ENCODE measurements around the gene FBXL14.

FBXL14 gene, protein sequence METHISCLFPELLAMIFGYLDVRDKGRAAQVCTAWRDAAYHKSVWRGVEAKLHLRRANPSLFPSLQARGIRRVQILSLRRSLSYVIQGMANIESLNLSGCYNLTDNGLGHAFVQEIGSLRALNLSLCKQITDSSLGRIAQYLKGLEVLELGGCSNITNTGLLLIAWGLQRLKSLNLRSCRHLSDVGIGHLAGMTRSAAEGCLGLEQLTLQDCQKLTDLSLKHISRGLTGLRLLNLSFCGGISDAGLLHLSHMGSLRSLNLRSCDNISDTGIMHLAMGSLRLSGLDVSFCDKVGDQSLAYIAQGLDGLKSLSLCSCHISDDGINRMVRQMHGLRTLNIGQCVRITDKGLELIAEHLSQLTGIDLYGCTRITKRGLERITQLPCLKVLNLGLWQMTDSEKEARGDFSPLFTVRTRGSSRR

DNA sequence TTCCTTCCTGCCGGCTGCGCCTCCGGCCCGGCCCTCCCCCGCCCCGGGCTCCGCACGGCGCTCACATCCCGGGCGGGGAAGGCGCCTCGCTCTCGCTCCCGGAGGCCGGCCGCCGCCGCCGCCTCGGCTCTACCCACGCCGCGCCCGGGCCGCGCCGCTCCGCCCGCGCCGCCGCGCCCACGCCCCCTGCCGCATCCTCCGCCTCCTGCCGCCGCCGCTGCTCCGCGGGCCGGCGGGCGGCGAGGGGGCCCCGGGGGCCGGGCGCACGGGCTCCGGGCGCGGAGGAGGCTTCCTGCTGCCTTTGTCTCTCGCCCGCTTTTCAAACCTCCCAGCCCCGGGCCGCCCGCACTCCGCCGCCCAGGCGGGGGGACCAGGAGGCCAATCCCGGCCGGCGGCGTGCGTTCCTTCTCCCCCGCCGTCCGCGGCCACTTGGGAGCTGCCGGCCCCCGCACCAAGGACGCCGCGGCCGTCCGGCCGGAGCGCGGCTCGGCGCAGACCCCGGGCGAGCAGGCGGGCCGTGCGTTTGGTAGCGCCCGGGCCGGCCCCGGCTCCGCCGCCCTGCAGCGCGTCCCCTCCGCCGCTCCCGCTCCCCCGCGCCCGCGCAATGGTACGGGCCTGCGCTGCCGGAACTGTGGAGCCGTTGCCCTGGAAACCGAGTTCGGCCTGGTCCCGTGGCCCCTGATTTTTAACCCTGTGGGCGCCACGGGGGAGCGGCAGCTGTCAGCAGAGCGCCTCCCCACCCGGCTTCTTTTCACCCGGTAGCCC lies at the start of gene FBXL14:
Gene FBXL14 (minus strand): TSS at position 321 of the 765 bp plus-strand sequence. CDS start 515 bp downstream, outside the sequence.
- DNase-seq (ENCODE audit: low read depth in 2 of 2), result peak; percentile 76 to 82

DNA sequence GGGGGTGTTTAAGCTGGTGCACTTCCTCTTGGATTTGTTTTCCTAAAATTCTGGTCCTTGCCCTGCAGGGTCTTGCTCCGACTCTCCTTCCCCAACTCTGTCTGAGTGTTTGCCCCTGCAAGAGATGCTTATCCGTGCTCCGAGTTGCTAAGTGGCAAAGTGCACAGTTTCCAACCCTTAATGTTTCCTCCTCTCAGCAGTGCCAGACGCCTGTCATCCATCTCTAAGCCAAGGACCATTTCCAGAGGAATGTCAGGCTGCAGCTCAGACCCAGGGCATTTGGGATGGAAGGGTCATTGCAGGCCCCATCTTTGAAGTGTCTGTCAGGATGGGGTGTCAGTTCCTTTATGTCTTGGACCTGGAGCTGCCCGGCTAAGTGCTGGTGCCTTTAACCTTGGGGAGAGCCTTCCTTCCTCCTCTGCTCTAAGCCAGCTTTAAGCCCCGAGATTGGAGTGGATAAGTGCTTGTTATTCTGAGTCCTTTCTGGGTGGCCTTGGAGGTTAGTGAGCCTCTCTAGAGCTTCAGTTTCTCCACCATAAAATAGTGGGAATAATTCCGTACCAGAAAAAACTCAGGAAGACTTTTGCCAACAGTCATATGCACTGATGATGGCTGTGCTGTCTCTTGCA lies 49.6 kb upstream of the FBXL14 start:
- DNase-seq (ENCODE audit: low read depth in 2 of 2), result no peak

DNA sequence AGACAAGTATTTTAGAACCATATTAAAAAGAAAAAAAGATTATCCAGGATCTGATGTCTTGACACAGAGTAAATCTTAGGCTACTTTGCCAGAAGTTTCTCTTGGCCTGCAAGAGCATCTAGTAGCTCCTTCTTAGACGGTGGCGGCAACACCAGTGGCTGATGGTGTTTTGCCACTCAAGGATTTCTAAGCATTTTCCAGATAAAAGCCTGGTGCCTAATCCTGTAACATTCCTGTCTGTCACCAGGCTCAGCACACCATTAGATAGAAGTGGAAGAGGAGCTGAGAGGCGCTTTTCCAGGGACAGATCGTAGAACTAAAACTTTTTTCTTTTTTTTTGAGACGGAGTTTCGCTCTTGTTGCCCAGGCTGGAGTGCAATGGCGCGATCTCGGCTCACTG lies 48.7 kb upstream of the FBXL14 start:
- no peak for DNase-seq (ENCODE audit: low read depth in 2 of 2)

DNA sequence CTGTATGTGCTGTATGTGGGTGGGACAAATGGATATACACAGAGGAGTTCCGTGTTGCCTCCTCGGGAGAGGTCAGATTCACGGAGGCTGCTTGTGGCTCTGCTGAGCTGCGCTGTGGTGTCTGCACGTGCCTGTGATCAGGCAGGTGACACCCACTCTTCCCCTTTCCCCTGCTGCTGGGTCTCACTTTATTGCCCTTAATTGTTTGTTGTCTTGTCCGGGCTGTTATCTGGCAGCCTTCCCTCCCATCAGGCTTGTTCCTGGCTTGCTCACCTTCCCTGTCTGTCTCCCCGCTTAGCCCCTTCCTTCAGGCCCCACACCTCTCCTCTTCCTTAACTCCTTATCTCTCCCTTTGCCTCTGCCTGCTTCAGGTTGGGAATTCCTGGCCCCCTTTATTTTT lies 48.1 kb upstream of the FBXL14 start:
- DNase-seq (ENCODE audit: low read depth in 2 of 2), result no peak

DNA sequence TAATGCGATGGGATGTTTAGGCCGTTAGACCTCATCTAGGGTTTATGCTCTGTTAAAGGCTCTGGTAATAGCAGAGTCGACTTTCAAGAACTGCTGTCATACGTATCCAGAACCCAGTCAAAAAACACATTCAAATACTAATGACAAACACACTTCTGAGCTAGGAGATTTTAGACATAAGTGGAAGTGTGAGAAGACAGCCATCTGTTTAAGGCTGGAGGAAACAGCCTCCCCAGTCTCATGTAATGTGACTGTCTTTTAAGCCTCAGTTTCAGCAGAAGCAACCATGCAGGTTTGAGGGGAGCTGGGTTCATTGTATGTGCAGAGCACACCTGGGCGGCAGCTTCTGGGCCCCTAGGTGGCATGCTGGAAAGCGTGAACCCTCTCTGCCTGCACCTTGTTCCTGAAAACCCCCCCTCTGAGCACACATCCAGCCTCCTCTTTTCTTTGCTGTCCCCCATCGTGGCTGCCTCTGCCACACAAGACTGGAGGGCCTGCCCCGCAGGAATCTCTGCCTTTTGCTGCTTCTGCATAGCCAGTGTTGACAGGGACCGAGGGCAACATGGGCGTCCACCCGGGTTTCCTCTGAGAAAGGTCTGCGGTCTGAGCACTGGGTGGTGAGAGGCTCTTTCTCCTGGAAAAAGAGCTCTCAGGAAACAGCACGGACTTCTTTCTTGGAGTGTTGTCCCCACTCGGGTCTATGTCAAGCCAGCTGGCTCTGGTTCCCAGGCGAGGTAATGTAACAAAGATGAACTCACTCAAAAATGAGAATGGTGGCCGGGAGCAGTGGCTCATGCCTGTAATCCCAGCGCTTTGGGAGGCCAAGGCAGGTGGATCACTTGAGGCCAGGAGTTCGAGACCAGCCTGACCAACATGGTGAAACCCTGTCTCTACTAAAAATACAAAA lies 46.2 kb upstream of the FBXL14 start:
- no peak for DNase-seq (ENCODE audit: low read depth in 2 of 2)

DNA sequence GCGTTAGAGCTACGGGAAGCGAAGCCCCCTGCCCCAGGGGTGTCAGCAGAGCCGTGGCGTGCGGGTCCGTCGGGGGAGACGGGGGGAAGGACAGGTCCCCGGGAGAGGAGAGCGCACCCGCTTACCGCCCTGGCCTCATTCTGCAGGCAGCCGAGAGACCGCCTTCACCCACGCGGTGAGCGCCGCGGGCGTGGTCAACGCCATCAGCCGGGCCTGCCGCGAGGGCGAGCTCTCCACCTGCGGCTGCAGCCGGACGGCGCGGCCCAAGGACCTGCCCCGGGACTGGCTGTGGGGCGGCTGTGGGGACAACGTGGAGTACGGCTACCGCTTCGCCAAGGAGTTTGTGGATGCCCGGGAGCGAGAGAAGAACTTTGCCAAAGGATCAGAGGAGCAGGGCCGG lies 45.2 kb upstream of the FBXL14 start:
- no peak for DNase-seq (ENCODE audit: low read depth in 2 of 2)

DNA sequence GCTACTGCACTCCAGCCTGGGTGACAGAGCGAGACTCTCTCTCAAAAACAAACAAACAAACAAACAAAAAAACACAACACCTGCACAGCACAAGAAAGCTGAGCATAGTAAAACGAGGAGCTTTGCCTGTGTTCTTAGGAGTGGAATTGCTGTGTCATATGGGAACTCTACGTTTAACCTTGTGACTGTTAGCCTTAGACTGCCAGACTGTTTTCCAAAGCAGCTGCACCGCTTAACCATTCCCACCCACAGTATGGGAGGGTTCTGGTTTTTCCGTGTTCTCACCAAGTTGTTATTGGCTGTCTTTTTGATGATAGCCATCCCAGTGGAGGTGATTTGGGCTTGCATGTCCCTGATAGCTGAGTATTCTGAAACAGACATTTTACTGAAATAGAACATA lies 43.8 kb upstream of the FBXL14 start:
- no peak for DNase-seq (ENCODE audit: low read depth in 2 of 2)

DNA sequence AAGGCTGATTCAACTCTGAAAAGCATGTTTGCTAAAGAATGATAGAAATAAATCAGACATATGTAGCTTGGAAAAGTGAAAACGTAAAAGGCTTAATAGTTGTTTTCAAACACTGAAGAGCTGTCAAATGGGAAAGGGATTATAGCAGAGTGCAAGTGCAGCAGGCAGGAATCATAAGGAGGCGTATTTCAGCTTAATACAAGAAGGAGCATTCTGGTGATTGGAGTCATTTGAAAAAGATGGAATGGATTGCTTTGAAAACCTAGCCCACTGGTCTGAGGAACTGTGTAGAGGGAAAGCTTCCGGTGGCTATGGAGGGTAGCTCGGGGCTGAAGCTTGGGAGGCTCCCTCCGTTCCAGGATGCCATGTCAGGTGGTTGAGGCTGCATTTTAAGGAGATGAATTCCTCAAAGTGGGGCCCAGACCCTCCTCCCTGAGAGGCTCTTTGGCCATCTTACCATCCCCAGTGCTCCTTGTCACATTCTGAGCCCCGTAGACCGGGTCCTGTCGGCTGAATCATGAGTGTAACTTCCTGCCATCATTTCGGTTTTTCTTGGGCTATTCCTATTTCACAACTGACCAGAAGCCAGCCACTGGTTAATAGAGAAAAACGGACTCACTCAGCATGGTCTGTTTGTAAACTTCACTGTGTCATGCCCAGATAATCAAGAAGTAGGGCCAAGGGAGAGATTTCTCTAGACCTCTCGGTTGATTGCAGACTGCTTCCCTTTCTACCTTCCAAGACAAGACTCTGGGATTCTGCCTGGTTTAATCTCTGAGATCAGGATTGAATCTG lies 41.1 kb upstream of the FBXL14 start:
- DNase-seq (ENCODE audit: low read depth in 2 of 2), result no peak

DNA sequence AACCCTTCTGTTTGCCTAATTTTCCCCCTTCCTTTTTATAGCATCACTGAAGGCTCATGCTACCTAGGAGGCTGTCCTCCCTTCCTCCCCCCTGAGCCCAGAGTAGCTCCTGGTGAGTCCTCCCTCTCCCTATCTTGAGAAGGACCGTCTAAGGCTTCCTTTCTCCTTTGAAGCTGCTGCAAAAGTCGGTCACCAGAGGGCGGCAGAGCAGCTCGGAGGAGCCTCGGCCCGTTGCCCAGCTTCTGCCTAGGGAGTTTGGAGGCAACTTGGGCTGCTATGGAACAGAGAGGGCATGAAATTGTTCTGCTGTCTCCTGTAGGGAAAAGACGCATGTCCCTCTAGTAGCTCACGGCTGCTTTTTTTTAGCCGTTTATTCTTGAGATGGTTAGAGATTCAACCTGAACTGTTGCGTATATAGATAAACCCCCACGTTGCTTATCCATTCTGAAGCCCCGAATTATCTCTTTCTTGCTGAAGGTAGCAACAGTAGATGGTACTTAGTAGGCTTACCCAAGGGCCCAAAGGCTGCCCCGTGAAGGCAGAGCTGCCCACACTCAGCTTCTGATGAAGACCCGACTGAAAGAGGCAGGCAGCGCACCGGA lies 40.3 kb upstream of the FBXL14 start:
- peak; percentile 22 to 55 for DNase-seq (ENCODE audit: low read depth in 2 of 2)

DNA sequence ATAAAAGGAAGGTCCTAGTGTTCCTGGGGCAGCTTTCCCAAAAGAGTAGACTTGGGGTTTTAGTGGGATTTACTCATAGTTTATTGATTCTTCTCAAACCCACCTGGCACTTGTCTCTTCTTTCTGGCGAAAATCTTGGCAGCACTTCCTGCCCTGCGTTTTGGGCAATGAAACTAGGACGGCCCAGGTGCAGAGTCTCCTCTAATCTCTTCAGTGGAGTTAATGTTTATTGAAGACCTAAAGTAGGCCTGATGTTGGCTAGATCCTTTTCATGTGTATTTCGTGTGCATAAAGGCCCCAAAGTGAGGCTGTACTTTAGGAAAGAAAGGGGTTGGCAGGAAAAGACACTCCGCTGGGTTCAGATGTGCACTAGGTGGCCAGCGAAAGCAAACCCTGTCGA lies 39.8 kb upstream of the FBXL14 start:
- no peak for DNase-seq (ENCODE audit: low read depth in 2 of 2)

DNA sequence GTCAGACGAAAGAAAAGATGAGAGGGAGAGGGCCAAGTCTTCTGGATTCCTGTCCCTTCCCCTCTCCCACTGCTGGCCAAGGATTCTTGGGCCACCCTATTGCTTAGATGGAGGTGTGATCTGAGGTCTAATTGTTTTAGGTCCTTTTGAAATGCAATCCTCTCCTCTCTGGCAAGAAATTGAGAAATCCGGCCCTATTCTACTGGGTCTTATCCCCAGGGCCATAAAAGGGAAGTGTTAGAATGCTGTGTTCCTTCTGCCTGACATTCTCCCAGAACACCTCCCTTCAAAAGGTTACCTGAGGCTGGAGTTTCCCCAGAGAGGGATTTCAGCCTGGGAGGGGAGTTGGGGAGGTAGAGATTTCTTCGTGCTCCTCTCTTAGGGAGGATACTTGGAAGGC lies 39.1 kb upstream of the FBXL14 start:
- no peak for DNase-seq (ENCODE audit: low read depth in 2 of 2)

DNA sequence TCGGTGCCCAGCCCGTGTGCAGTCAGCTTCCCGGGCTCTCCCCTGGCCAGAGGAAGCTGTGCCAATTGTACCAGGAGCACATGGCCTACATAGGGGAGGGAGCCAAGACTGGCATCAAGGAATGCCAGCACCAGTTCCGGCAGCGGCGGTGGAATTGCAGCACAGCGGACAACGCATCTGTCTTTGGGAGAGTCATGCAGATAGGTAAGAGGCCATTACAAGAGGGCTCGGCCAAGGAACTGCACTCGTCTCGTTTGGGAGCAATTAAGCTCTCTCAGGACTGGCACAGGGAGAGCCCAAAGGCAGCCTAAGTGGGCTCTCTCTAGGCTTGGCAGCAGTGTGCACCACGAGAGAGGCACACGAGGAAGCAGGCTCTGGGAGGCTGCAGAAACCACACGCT lies 38.3 kb upstream of the FBXL14 start:
- no peak for DNase-seq (ENCODE audit: low read depth in 2 of 2)

DNA sequence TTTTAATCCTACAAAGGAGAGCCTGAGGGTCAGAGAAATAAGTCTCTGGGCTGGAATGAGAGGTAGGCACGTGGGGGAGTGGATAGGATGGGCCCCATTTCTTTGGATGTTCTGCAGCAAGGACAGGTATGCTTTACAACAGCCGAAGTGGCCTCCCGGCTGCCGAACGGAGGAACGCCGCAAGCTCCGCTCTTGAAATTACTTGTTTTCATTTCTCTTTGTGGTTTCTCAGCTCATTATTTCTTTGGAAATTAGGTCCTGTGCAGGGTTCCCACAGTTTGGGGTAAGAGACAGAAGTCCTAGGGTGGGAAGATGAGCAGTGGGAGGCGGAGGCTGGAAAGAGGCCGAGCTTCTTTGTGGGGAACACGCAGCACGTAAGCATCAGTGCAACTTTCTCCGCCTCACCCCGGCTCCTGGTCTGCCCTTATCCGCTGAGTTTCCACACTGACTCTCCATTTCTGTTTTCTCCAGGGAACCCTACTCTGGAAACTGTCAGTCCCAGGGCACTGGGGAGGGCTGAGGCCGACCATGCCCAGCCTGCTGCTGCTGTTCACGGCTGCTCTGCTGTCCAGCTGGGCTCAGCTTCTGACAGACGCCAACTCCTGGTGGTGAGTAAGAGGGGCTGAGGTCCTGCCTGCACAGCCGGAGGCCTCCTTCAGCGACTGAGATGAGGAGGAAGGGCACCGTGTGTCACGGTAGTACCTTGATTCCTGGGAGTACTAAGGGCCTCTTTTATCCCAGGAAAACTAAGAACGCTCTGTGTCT lies 36.6 kb upstream of the FBXL14 start:
- no peak for DNase-seq (ENCODE audit: low read depth in 2 of 2)

DNA sequence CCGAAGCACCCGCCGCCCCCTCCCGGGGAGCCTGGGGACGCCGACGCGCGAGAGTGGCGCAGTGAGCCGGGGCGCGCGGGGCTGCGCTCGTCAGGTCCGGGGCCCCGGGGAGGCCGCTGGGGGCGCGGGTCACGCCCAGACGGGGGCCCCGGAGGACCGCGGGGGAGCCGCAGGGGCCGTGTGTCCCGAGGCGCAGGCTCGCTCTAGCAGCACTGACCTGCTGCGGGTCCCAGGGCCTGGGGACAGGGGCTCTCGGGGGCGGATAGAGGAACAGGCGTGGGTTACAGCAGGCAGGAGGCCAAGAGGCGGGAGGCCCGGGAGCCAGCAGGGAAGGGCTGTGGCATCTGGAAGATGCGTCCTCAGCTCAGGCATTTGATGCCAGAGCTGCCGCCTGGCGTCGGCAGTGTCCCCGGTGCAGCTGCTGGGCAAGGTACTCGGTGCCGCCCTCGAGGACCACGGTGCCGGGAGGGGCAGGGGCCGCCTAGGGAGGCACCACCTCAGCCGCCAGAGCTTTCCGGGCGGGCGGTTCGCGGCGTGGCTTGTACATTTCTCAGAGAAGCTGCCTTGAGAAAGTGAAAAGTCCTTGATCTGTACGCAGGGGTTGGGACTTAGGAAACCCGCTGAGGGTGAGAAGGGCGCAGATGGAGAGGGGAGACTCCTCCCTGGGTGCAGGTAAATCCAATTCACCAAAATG lies 35.9 kb upstream of the FBXL14 start:
- no peak for DNase-seq (ENCODE audit: low read depth in 2 of 2)

DNA sequence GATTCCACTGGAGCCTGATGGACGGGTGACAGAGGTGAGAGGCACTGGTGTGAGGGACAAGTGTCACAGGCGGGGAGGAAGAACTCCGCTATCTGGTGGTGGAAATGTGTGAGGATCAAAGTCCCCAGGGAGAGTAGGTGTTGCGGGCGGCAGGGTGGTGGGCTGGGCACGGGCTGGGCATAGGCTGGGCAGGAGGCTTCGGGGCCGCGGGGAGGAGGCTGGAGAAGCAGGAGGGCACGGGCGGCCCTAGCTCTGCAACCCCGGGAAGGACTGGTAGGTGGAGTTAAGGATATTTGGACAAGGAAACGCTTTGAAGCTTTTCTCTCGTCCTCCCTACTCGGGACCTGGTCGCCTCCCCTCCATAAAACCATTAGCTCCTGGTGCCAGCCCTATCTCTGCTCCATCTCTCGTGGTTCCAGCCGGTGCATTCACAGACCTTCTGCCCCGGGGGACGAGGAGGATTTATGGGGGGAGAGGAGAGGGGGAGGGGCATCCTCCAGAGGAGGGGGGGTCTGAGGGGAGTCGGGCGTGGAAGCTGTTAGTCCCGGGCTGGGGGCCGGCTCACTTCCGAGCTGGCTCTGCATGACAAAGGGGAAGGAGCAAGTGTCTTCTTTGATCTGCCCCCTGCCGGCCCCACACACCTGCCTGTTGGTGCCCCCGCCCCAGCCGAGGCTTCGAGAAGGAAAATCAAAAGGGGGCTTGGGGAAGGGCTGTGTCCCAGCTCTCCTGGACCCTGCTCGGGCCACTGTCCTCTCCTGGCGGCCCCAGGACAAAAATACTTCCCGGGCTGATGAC lies 35.2 kb upstream of the FBXL14 start:
- no peak for DNase-seq (ENCODE audit: low read depth in 2 of 2)

DNA sequence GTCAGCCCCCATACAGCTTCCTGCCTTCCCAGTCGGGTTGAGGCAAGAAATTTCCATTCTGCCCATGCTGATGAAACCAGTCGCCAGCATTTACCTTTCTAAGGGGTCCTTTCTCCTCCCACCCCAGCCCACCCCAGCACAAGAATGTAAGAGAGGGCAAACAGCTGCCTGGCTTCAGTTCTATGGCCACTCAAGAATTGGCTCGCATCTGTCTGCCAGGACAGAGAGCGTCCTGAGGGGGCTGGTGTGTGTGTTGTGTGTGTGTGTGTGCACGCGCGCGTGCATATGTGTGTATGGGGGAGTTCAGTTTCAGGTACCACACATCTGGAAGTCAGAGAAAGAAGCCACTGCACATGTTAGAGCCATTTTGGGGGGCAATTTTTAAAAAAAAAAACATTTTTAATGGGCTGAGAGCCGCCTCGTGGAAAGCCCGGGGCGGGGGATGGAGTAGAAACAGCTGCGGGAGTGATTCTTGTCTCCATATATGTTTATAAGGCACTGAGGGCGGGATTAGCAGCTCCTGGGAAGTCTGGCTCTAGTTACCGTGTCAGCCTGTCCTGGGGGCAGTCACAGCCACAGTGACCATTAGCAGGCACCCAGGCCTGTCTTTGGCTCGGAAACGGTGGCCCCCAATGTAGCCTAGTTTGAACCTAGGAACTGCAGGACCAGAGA lies 34.4 kb upstream of the FBXL14 start, which contains the start of gene WNT5B:
Gene WNT5B (plus strand): TSS at position 566 of the 672 bp plus-strand sequence. CDS start 2,124 bp downstream, outside the sequence.
- DNase-seq (ENCODE audit: low read depth in 2 of 2), result no peak

DNA sequence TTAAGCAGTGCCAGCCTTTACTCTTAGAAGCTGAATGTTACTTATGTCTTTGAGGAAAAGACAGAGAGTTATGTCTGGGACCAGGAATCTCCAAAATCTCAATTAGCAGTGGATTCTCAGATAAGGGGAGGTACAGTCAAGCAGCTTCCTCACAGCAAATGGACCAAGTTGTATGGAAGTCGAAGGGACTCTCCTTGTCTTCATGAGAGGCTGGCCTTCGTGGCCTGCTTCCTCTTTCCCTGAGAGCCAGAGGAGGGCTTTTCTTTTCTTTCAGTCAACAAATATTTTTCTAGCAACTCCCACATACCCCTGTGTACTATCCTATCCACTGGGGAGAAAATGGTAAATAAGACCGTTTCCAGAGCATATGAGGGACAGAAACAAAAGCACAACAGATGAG lies 28.0 kb upstream of the FBXL14 start:
- no peak for DNase-seq (ENCODE audit: low read depth in 2 of 2)

Measured in stimulated activated CD4-positive, alpha-beta T cell treated with anti-CD3 and anti-CD28 coated beads, Interleukin-12 subunit alpha, Interleukin-12 subunit beta, amount 100 ng/mL, for 24 hours (primary cell).